B cell (primary cell): ENCODE results near the gene KRCC1. TPM values are rescaled to one million over a fixed set of nuclear protein-coding genes. Genes with fewer than 3 reads are reported as not detected.

Experiments
- ATAC-seq: fragments of 200-7000 bp; cut with Tn5 transposase; one replicate; pipeline ENCODE4 v1.10.0; 2021; ENCODE audit warnings: low read depth, mild to moderate bottlenecking, moderate number of reproducible peaks, moderate library complexity
- CTCF ChIA-PET: fragments of 350-600 bp; sonication (Branson Sonifier 250); formaldehyde crosslinking; loops from one replicate; lab custom pipeline; 2021; ENCODE audit warnings: antibody characterized with exemption, inconsistent platforms; lab: Charles Lee
- POLR2A ChIA-PET: fragments of 350-600 bp; sonication (Branson Sonifier 250); formaldehyde crosslinking; loops from one replicate; lab custom pipeline; 2021; ENCODE audit warnings: antibody characterized with exemption; lab: Charles Lee
- DNase-seq: peaks from one replicate; pipeline ENCODE4 v3.0.0; 2013
- H2AFZ ChIP-seq: 2 replicates; pipeline ENCODE4 v1.6.1; 2012; ENCODE audit warnings: mild to moderate bottlenecking, low read depth, low read length; ENCODE audit not compliant: insufficient read depth, poor library complexity, severe bottlenecking
- H3K27ac ChIP-seq, 2 donors: 1 replicate in 1 of 2; 2 replicates in 1 of 2; pipeline ENCODE4 v1.5.1; 2012 to 2013; ENCODE audit warnings: low read length in 2 of 2, mild to moderate bottlenecking in 2 of 2, moderate library complexity in 1 of 2
- H3K27me3 ChIP-seq, 4 experiments: fragments of 200-600 bp in 1 of 4; sonication (generic) in 1 of 4; replicated peaks in 1 of 4; 1 replicate in 2 of 4; 2 replicates in 2 of 4; pipeline versions ENCODE4 v1.6.1 to v1.7.0; 2013 to 2016; ENCODE audit warnings: low read length in 3 of 4, mild to moderate bottlenecking in 2 of 4, mixed read lengths in 1 of 4, moderate library complexity in 1 of 4; ENCODE audit not compliant: insufficient read depth in 4 of 4, control insufficient read depth in 3 of 4; ENCODE audit errors: control extremely low read depth in 1 of 4
- H3K36me3 ChIP-seq, 2 experiments: replicated peaks in 1 of 2; 1 replicate in 1 of 2; 2 replicates in 1 of 2; pipeline versions ENCODE4 v1.6.1 to v1.7.1; 2013; ENCODE audit warnings: low read length in 1 of 2; ENCODE audit not compliant: insufficient read depth in 2 of 2, control insufficient read depth in 1 of 2; ENCODE audit errors: control extremely low read depth in 1 of 2, extremely low read depth in 1 of 2
- H3K4me1 ChIP-seq, 2 donors: fragments of 200-600 bp in 1 of 2; sonication (generic) in 1 of 2; 1 replicate in 1 of 2; 2 replicates in 1 of 2; pipeline versions ENCODE4 v1.5.1 to v1.6.1; 2013 to 2017; ENCODE audit warnings: low read length in 2 of 2; ENCODE audit not compliant: control insufficient read depth in 2 of 2, insufficient read depth in 2 of 2
- H3K4me2 ChIP-seq: replicated peaks from 2 replicates; pipeline ENCODE3; 2012; ENCODE audit warnings: mild to moderate bottlenecking, low read depth, low read length; ENCODE audit not compliant: poor library complexity, severe bottlenecking
- H3K4me3 ChIP-seq, 5 experiments: fragments of 200-600 bp in 1 of 5; sonication (generic) in 1 of 5; 1 replicate in 3 of 5; 2 replicates in 2 of 5; pipeline versions ENCODE4 v1.5.1 to v1.7.0; 2011 to 2016; ENCODE audit warnings: low read length in 4 of 5, mild to moderate bottlenecking in 4 of 5, low read depth in 2 of 5, control low read depth in 1 of 5, moderate library complexity in 1 of 5; ENCODE audit not compliant: insufficient read depth in 1 of 5; ENCODE audit errors: control extremely low read depth in 1 of 5, extremely low read depth in 1 of 5
- H3K79me2 ChIP-seq: fragments of 200-600 bp; sonication (generic); one replicate; pipeline ENCODE4 v1.6.0; 2016; ENCODE audit warnings: low read length; ENCODE audit not compliant: control insufficient read depth, insufficient read depth
- H3K9ac ChIP-seq: fragments of 200-600 bp; sonication (generic); 2 replicates; pipeline ENCODE4 v1.6.1; 2017; ENCODE audit warnings: mild to moderate bottlenecking, low read length, moderate library complexity
- H3K9me3 ChIP-seq, 3 donors: one replicate each; pipeline versions ENCODE4 v1.6.1 to v1.7.1; 2013; ENCODE audit warnings: low read length in 2 of 3; ENCODE audit not compliant: control insufficient read depth in 2 of 3, insufficient read depth in 1 of 3; ENCODE audit errors: control extremely low read depth in 1 of 3
- H4K20me1 ChIP-seq: 2 replicates; pipeline ENCODE4 v1.6.0; 2012; ENCODE audit warnings: mild to moderate bottlenecking, low read length; ENCODE audit not compliant: insufficient read depth, control insufficient read depth, poor library complexity, severe bottlenecking
- H3K27ac Mint-ChIP-seq: one replicate; pipeline ENCODE4 v1.8.0; 2021; ENCODE audit warnings: mixed read lengths
- H3K27me3 Mint-ChIP-seq: one replicate; pipeline ENCODE4 v1.8.0; 2021; ENCODE audit warnings: mixed read lengths
- H3K4me1 Mint-ChIP-seq: one replicate; pipeline ENCODE4 v1.8.0; 2021; ENCODE audit warnings: mixed read lengths
- H3K4me3 Mint-ChIP-seq: one replicate; pipeline ENCODE4 v1.8.0; 2021; ENCODE audit warnings: mixed read lengths
- H3K9me3 Mint-ChIP-seq: one replicate; pipeline ENCODE4 v1.8.0; 2022; ENCODE audit warnings: mixed read lengths; ENCODE audit not compliant: insufficient read depth
- CTCF ChIP-seq: fragments of 200-600 bp; IDR thresholded peaks from one replicate; pipeline ENCODE4 v1.8.0; 2022; ENCODE audit warnings: antibody characterized with exemption, mild to moderate bottlenecking
- EZH2 ChIP-seq: IDR thresholded peaks from 2 replicates; pipeline ENCODE4 v1.6.1; 2012; ENCODE audit warnings: borderline replicate concordance, low read depth, mild to moderate bottlenecking, moderate library complexity, low read length; ENCODE audit not compliant: insufficient read depth, poor library complexity, severe bottlenecking
- WGBS: methylation state at CpG from one replicate; pipeline ENCODE4 v1.1.5; 2013; ENCODE audit warnings: missing lambda C conversion rate; ENCODE audit not compliant: insufficient coverage; 5-methylcytosine and 5-hydroxymethylcytosine counted together
- intact Hi-C: fragments of 100-400 bp; cut with micrococcal nuclease; formaldehyde crosslinking; loops from one replicate; pipeline ENCODE4 v1.10.0; 2022
- polyA plus RNA-seq: library from polyadenylated mRNA; depleted of rRNA; stranded (reverse); fragments of >200 nt; gene quantifications from 2 replicates; pipeline ENCODE4 v1.2.3, GENCODE V29; 2012
- total RNA-seq, 2 donors: library from RNA; stranded (reverse); fragments of 120-200 nt in 1 of 2; gene quantifications; 1 replicate in 1 of 2; 2 replicates in 1 of 2; pipeline versions ENCODE4 v1.2.3 to v1.2.4, GENCODE V29; 2013 to 2022

The KRCC1 gene
- total and polyA plus RNA-seq, 2 donors (not counting 1 experiment from before 2014, with no cell fraction given), result 11.9 to 27.2 TPM

DNA sequence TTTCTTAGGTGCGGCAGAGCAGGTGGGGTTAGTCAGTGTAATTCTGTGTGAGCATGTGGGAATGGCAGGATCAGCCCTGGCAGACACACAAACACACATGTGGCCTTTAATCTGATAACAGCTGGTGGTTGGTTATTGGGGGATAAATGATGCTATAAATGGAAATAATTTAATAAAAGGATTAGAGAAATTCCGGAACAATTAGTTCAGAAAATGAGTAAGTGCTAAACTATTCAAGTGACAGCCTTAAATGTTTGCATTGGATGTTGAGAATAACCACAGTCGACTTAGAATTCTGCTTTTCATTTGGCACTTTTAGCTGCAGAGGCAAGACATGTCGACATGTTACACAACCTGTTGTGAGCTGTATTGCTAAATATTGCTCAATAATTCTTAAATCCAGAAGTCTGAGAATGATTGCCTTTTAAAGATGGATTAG lies 19.3 kb upstream of the KRCC1 start:
- no peak overlapping the region for H3K4me2 ChIP-seq
- 100% methylated on average over 3 of the region's 4 CpGs for WGBS
- no peaks in the 10 kb centered on the region for H3K79me2 ChIP-seq
- CTCF ChIA-PET, result interaction anchor here (1.2 kb wide), 1 partner anchor 15 kb away, joined by 5 read pairs; no protein-coding TSS in a partner anchor
- TF ChIP-seq EZH2 (no peak), CTCF (no peak)
- DNase-seq (no peak), ATAC-seq (no peak)
- H3K27me3 ChIP-seq, result no peaks in the 10 kb centered on the region
- no peaks in the 10 kb centered on the region for H3K36me3 ChIP-seq
- POLR2A ChIA-PET, result no interaction called here
- H3K9me3 Mint-ChIP-seq, result no peaks in the 10 kb centered on the region
- H3K27ac ChIP-seq, result no peak overlapping the region
- H3K4me3 ChIP-seq, result no peak overlapping the region
- H3K4me1 ChIP-seq, result no peaks in the 10 kb centered on the region
- H3K4me1 Mint-ChIP-seq, result no peaks in the 10 kb centered on the region
- H2AFZ ChIP-seq, result no peak overlapping the region
- no peak overlapping the region for H3K9ac ChIP-seq
- H3K9me3 ChIP-seq, result peaks cover 0 to 5% (median 0%) of the 10 kb centered on the region in 3 donors
- H3K27me3 Mint-ChIP-seq, result peaks cover 11% of the 10 kb centered on the region
- intact Hi-C loops, result no loop called here
- H4K20me1 ChIP-seq, result no peaks in the 10 kb centered on the region
- no peak overlapping the region for H3K27ac Mint-ChIP-seq
- H3K4me3 Mint-ChIP-seq, result no peak overlapping the region

GRCh38 chr2:88074150-88074549 lies 18.6 kb upstream of the KRCC1 start:
- Histone ChIP-seq H4K20me1 (no peaks in the 10 kb centered on the region), H3K27ac (no peak overlapping the region), H3K4me2 (no peak overlapping the region), H3K4me1 (no peaks in the 10 kb centered on the region), H3K9ac (no peak overlapping the region), H3K79me2 (no peaks in the 10 kb centered on the region), H3K36me3 (no peaks in the 10 kb centered on the region), H2AFZ (no peak overlapping the region), H3K9me3 (peaks cover 0 to 5% (median 0%) of the 10 kb centered on the region in 3 donors), H3K27me3 (no peaks in the 10 kb centered on the region), H3K4me3 (no peak overlapping the region)
- Mint-ChIP-seq H3K4me1 (no peaks in the 10 kb centered on the region), H3K9me3 (no peaks in the 10 kb centered on the region), H3K27ac (no peak overlapping the region), H3K4me3 (no peak overlapping the region), H3K27me3 (peaks cover 11% of the 10 kb centered on the region)
- CTCF ChIA-PET, result no interaction called here
- TF ChIP-seq EZH2, result no peak
- no peak for TF ChIP-seq CTCF
- POLR2A ChIA-PET, result no interaction called here
- DNase-seq (no peak), ATAC-seq (no peak)
- intact Hi-C loops, result no loop called here
